RWPE2 (cell line): ENCODE data around the gene TNPO1.

ENCODE experiments used
- ATAC-seq: fragments of 200-7000 bp; cut with Tn5 transposase; 3 replicates; pipeline ENCODE4 v1.9.1; 2021; ENCODE audit warnings: low read depth
- DNase-seq: peaks from one replicate; pipeline ENCODE4 v3.0.0-alpha.2; 2020; ENCODE audit warnings: low spot score
- H3K27ac ChIP-seq: fragments of 450-650 bp; 2 replicates; pipeline ENCODE4 v1.5.1; 2017; ENCODE audit warnings: mild to moderate bottlenecking; ENCODE audit not compliant: poor library complexity, severe bottlenecking
- H3K27me3 ChIP-seq: fragments of 250-450 bp; sonication (Bioruptor Pico); 2 replicates; pipeline ENCODE4 v1.5.1; 2021; ENCODE audit warnings: mild to moderate bottlenecking, moderate library complexity; ENCODE audit not compliant: insufficient read depth, poor library complexity, severe bottlenecking
- H3K36me3 ChIP-seq: fragments of 250-450 bp; sonication (Bioruptor Pico); 2 replicates; pipeline ENCODE4 v1.5.1; 2020; ENCODE audit warnings: low read depth, mild to moderate bottlenecking, moderate library complexity
- H3K4me1 ChIP-seq: fragments of 250-450 bp; sonication (Bioruptor Pico); 2 replicates; pipeline ENCODE4 v1.5.1; 2021; ENCODE audit warnings: mild to moderate bottlenecking, moderate library complexity; ENCODE audit not compliant: insufficient read depth, poor library complexity, severe bottlenecking
- H3K4me3 ChIP-seq: fragments of 250-450 bp; sonication (Bioruptor Pico); 2 replicates; pipeline ENCODE4 v1.5.1; 2021; ENCODE audit warnings: mild to moderate bottlenecking, moderate library complexity; ENCODE audit not compliant: severe bottlenecking
- H3K9me3 ChIP-seq: fragments of 250-450 bp; sonication (Bioruptor Pico); 2 replicates; pipeline ENCODE4 v1.5.1; 2021; ENCODE audit warnings: mild to moderate bottlenecking, moderate library complexity; ENCODE audit not compliant: severe bottlenecking
- CTCF ChIP-seq: fragments of 450-650 bp; IDR thresholded peaks from one replicate; pipeline ENCODE4 v1.5.1; 2017; ENCODE audit warnings: mild to moderate bottlenecking, moderate library complexity; ENCODE audit not compliant: poor library complexity, severe bottlenecking

TNPO1 gene

GRCh38 chr5:72829707-72830106 is 13.2 kb downstream of the TNPO1 start:
- H3K36me3 ChIP-seq, result peaks cover 3% of the 10 kb centered on the region; the same call in 1 of the 2 replicates
- DNase-seq (no peak), ATAC-seq (no peak)
- no peak for TF ChIP-seq CTCF
- H3K4me1 ChIP-seq, result no peaks in the 10 kb centered on the region
- no peaks in the 10 kb centered on the region for H3K27me3 ChIP-seq
- H3K9me3 ChIP-seq, result peaks cover 4% of the 10 kb centered on the region
- no peak overlapping the region for H3K27ac ChIP-seq
- H3K4me3 ChIP-seq, result no peak overlapping the region

GRCh38 chr5:72830362-72830761 is 13.9 kb downstream of the TNPO1 start:
- Histone ChIP-seq H3K9me3 (peaks cover 4% of the 10 kb centered on the region), H3K4me1 (no peaks in the 10 kb centered on the region), H3K27me3 (no peaks in the 10 kb centered on the region), H3K27ac (no peak overlapping the region), H3K4me3 (no peak overlapping the region), H3K36me3 (peaks cover 3% of the 10 kb centered on the region; the same call in 1 of the 2 replicates)
- no peak for DNase-seq
- no peak for TF ChIP-seq CTCF
- ATAC-seq, result no peak

DNA sequence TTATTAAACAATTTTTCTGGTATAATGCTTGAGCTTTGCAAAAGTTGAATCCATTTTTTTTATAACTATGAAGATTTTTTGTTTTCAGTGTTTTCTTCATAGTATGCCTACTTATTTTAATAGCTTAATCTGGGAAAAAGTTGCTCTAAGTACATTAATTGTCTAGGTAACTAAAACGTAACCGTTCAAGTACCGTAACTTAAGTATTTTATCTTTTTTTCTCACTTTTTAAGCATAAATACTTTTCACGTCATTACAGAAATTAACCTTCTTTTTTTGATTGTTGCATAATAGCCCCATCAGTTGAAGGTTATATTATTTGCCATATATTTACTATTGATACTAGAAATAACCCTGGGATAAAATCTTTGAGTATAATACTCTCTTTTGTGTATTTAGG is 15.2 kb downstream of the TNPO1 start:
- no peak for TF ChIP-seq CTCF
- Histone ChIP-seq H3K27me3 (no peaks in the 10 kb centered on the region), H3K4me3 (no peak overlapping the region), H3K27ac (no peak overlapping the region), H3K36me3 (peaks cover 3% of the 10 kb centered on the region; the same call in 1 of the 2 replicates), H3K9me3 (peaks cover 4% of the 10 kb centered on the region), H3K4me1 (no peaks in the 10 kb centered on the region)
- DNase-seq, result no peak
- ATAC-seq, result no peak

GRCh38 chr5:72834924-72835323 is 18.5 kb downstream of the TNPO1 start:
- no peak for TF ChIP-seq CTCF
- Histone ChIP-seq H3K9me3 (peaks cover 4% of the 10 kb centered on the region), H3K4me1 (peaks cover 8% of the 10 kb centered on the region), H3K27ac (no peak overlapping the region), H3K27me3 (no peaks in the 10 kb centered on the region), H3K4me3 (no peak overlapping the region), H3K36me3 (peaks cover 3% of the 10 kb centered on the region; the same call in 1 of the 2 replicates)
- ATAC-seq, result no peak
- DNase-seq, result no peak

- Histone ChIP-seq H3K9me3 (peaks cover 4% of the 10 kb centered on the region), H3K27me3 (no peaks in the 10 kb centered on the region), H3K4me3 (no peak overlapping the region), H3K4me1 (peaks cover 8% of the 10 kb centered on the region), H3K27ac (no peak overlapping the region), H3K36me3 (peaks cover 3% of the 10 kb centered on the region; the same call in 1 of the 2 replicates)
- TF ChIP-seq CTCF, result no peak
- DNase-seq (no peak), ATAC-seq (no peak)
Observed at GRCh38 chr5:72835633-72836032, 19.2 kb downstream of the TNPO1 start.
